Peyer's patch (tissue), 4 donors: ENCODE results near the gene PTPRE.

Experiments
- POLR2A ChIP-seq, 2 donors: fragments of 450-650 bp; IDR thresholded peaks; one replicate each; pipeline ENCODE4 v1.5.1; 2017; ENCODE audit warnings: antibody characterized with exemption in 2 of 2, mild to moderate bottlenecking in 2 of 2, moderate library complexity in 2 of 2
- TF ChIP-seq, protein P1 (sequence below), 6 experiments: fragments of 450-650 bp in 4 of 6; fragments of 200-600 bp in 2 of 6; sonication (generic) in 1 of 6; IDR thresholded peaks; one replicate each; pipeline ENCODE4 v1.5.1; 2017 to 2019; ENCODE audit warnings: antibody characterized with exemption in 6 of 6, mild to moderate bottlenecking in 3 of 6, moderate library complexity in 1 of 6

DNA sequence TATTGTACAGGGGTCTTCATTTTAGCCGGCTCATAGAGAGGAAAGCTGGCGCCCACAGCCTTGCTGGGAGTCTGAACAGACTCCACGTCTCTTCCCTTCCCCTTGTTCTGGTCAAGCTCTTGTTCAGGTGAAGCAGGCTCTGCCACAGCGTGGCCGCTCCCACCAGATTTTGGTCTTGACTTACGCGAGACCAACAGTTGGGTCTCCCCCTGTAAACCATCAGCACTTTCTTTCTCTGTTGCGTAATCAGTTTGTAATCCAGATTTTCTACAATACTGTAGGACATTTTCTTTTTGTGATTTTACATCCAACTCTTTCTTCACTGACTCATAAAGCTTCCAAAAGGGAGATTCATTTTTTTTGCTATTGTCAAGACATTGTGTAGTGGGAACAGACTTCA lies 208.5 kb downstream of the PTPRE start:
- TF ChIP-seq, protein P1, sequence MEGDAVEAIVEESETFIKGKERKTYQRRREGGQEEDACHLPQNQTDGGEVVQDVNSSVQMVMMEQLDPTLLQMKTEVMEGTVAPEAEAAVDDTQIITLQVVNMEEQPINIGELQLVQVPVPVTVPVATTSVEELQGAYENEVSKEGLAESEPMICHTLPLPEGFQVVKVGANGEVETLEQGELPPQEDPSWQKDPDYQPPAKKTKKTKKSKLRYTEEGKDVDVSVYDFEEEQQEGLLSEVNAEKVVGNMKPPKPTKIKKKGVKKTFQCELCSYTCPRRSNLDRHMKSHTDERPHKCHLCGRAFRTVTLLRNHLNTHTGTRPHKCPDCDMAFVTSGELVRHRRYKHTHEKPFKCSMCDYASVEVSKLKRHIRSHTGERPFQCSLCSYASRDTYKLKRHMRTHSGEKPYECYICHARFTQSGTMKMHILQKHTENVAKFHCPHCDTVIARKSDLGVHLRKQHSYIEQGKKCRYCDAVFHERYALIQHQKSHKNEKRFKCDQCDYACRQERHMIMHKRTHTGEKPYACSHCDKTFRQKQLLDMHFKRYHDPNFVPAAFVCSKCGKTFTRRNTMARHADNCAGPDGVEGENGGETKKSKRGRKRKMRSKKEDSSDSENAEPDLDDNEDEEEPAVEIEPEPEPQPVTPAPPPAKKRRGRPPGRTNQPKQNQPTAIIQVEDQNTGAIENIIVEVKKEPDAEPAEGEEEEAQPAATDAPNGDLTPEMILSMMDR (IDR thresholded peaks at IDR 0.05): no peak
- no peak for TF ChIP-seq POLR2A (IDR thresholded peaks at IDR 0.05)
